VCaP (cell line): ENCODE data around the gene PLCL2.

Source experiments
- H3K27ac ChIP-seq: fragments of 450-650 bp; 2 replicates; pipeline ENCODE4 v1.5.1; 2017
- CTCF ChIP-seq: fragments of 450-650 bp; conservative IDR thresholded peaks from 2 replicates; pipeline ENCODE4 v1.5.1; 2017; ENCODE audit warnings: mild to moderate bottlenecking, moderate library complexity

Gene PLCL2

GRCh38 chr3:17130956-17131355, 246.2 kb downstream of the PLCL2 start:
- no peak overlapping the region for H3K27ac ChIP-seq
- TF ChIP-seq CTCF: no peak

- no peak overlapping the region for H3K27ac ChIP-seq
- no peak for TF ChIP-seq CTCF
These were observed 247.7 kb downstream of the PLCL2 start for GRCh38 chr3:17132286-17133115.

- no peak for TF ChIP-seq CTCF
These were observed 249.1 kb downstream of the PLCL2 start for GRCh38 chr3:17133632-17134545.

GRCh38 chr3:17135696-17136095, 250.9 kb downstream of the PLCL2 start:
- no peak for TF ChIP-seq CTCF
- no peak overlapping the region for H3K27ac ChIP-seq

More at GRCh38 chr3:17133632-17134545, 249.1 kb downstream of the PLCL2 start:
- H3K27ac ChIP-seq: no peak overlapping the region

GRCh38 chr3:17136136-17136721, 251.5 kb downstream of the PLCL2 start:
- H3K27ac ChIP-seq: no peak overlapping the region
- no peak for TF ChIP-seq CTCF

GRCh38 chr3:17137321-17137826, 252.6 kb downstream of the PLCL2 start:
- H3K27ac ChIP-seq: no peak overlapping the region
- TF ChIP-seq CTCF: no peak
